HCT116 (cell line): Measurements from ENCODE around the gene FOXO6. TPM values are rescaled to one million over a fixed set of nuclear protein-coding genes. Genes with fewer than 3 reads are reported as not detected.

Experiments used
- ATAC-seq: fragments of 200-7000 bp; cut with Tn5 transposase; 2 replicates; pipeline ENCODE4 v1.9.1; 2020; ENCODE audit warnings: mild to moderate bottlenecking, moderate library complexity
- BruUV-seq: library from RNA; stranded (reverse); fragments of 400-500 nt; replicated peaks from 2 replicates; lab custom pipeline; 2021; lab: Mats Ljungman, UMichigan
- CTCF ChIA-PET: fragments of 300-600 bp; sonication (Branson Sonifier 250); formaldehyde crosslinking; loops from one replicate; lab custom pipeline; 2021; ENCODE audit warnings: antibody characterized with exemption; lab: Charles Lee
- POLR2A ChIA-PET: fragments of 300-600, 350-600 bp; sonication (Branson Sonifier 250); formaldehyde crosslinking; loops from one replicate; lab custom pipeline; 2021; ENCODE audit warnings: antibody characterized with exemption; lab: Charles Lee
- RAD21 ChIA-PET, 2 experiments: fragments of 300-600 bp; sonication (Branson Sonifier 250); formaldehyde crosslinking; loops; one replicate each; lab custom pipeline; 2023; ENCODE audit warnings: low total read pairs in 2 of 2; ENCODE audit not compliant: uncharacterized antibody in 2 of 2, unreplicated experiment in 2 of 2, low non-redundant PET in 1 of 2; lab: Charles Lee
- DNase-seq: peaks from one replicate; pipeline ENCODE4 v3.0.0-alpha.2; 2010; ENCODE audit warnings: low read depth, low spot score
- H2AFZ ChIP-seq: fragments of 200-600 bp; shearing (Covaris generic), sonication (generic); 2 replicates; pipeline ENCODE4 v1.6.1; 2017; ENCODE audit warnings: low read depth, mixed run types, mixed read lengths, antibody characterized with exemption, low read length; ENCODE audit not compliant: poor library complexity, severe bottlenecking
- H3K27ac ChIP-seq: 2 replicates; pipeline ENCODE4 v1.5.1; 2012; ENCODE audit warnings: low read depth, low read length
- H3K27me3 ChIP-seq: fragments of 200-600 bp; sonication (generic); 2 replicates; pipeline ENCODE4 v1.6.1; 2016; ENCODE audit warnings: mixed run types, low read length, mixed read lengths; ENCODE audit not compliant: insufficient read depth
- H3K36me3 ChIP-seq, 2 experiments: fragments of 200-500 bp in 1 of 2; fragments of 200-600 bp in 1 of 2; sonication (Bioruptor generic) in 1 of 2; sonication (generic) in 1 of 2; 2 replicates each; pipeline versions ENCODE4 v1.5.1 to v1.6.1; 2014 to 2016; ENCODE audit warnings: low read length in 2 of 2, inconsistent platforms in 1 of 2, mixed read lengths in 1 of 2, mixed run types in 1 of 2; ENCODE audit not compliant: insufficient read depth in 2 of 2, control insufficient read depth in 1 of 2
- H3K4me1 ChIP-seq, 2 experiments: fragments of 200-600 bp in 1 of 2; sonication (generic) in 1 of 2; 2 replicates each; pipeline versions ENCODE4 v1.5.1 to v1.6.1; 2012 to 2017; ENCODE audit warnings: low read length in 2 of 2, inconsistent platforms in 1 of 2, mild to moderate bottlenecking in 1 of 2, mixed read lengths in 1 of 2, mixed run types in 1 of 2, moderate library complexity in 1 of 2; ENCODE audit not compliant: insufficient read depth in 2 of 2, control insufficient read depth in 1 of 2
- H3K4me2 ChIP-seq: fragments of 200-600 bp; sonication (generic); 2 replicates; pipeline ENCODE4 v1.6.1; 2017; ENCODE audit warnings: mixed run types, low read length, mixed read lengths
- H3K4me3 ChIP-seq, 2 experiments: fragments of 200-600 bp in 1 of 2; sonication (generic) in 1 of 2; replicated peaks in 1 of 2; 2 replicates each; pipeline ENCODE4 v1.5.1; 2011 to 2016; ENCODE audit warnings: low read length in 2 of 2, control low read depth in 1 of 2, low read depth in 1 of 2, mild to moderate bottlenecking in 1 of 2, mixed read lengths in 1 of 2, mixed run types in 1 of 2
- H3K79me2 ChIP-seq: fragments of 200-600 bp; sonication (generic); 2 replicates; pipeline ENCODE4 v1.6.1; 2017; ENCODE audit warnings: mild to moderate bottlenecking, mixed run types, low read length, moderate library complexity, mixed read lengths; ENCODE audit not compliant: insufficient read depth
- H3K9ac ChIP-seq: fragments of 200-600 bp; sonication (generic); 2 replicates; pipeline ENCODE4 v1.6.1; 2016; ENCODE audit warnings: low read length, mixed read lengths
- H3K9me2 ChIP-seq: fragments of 200-600 bp; sonication (generic), shearing (Covaris generic); 2 replicates; pipeline ENCODE4 v1.6.1; 2017; ENCODE audit warnings: mixed run types, mild to moderate bottlenecking, moderate library complexity; ENCODE audit not compliant: insufficient read depth
- H3K9me3 ChIP-seq, 2 experiments: fragments of 200-500 bp in 1 of 2; fragments of 200-600 bp in 1 of 2; sonication (Bioruptor generic) in 1 of 2; sonication (generic) in 1 of 2; 2 replicates each; pipeline ENCODE4 v1.6.1; 2014 to 2017; ENCODE audit warnings: low read length in 2 of 2, mixed read lengths in 2 of 2, inconsistent platforms in 1 of 2, low read depth in 1 of 2, mild to moderate bottlenecking in 1 of 2, mixed run types in 1 of 2, moderate library complexity in 1 of 2; ENCODE audit not compliant: control insufficient read depth in 1 of 2, insufficient read depth in 1 of 2
- H4K20me1 ChIP-seq: fragments of 200-600 bp; sonication (generic), shearing (Covaris generic); 2 replicates; pipeline ENCODE4 v1.6.1; 2017; ENCODE audit warnings: mixed run types, mild to moderate bottlenecking, moderate library complexity; ENCODE audit not compliant: insufficient read depth
- ATF3 ChIP-seq: IDR thresholded peaks from 2 replicates; pipeline ENCODE4 v1.6.1; 2012
- FOSL1 ChIP-seq: IDR thresholded peaks from 2 replicates; pipeline ENCODE4 v1.6.1; 2012; ENCODE audit warnings: low read depth
- JUND ChIP-seq: IDR thresholded peaks from 2 replicates; pipeline ENCODE4 v1.6.1; 2012
- MAX ChIP-seq: IDR thresholded peaks from 2 replicates; pipeline ENCODE4 v1.6.1; 2012
- POLR2A ChIP-seq: IDR thresholded peaks from 2 replicates; pipeline ENCODE4 v1.7.0; 2011; ENCODE audit warnings: borderline replicate concordance; ENCODE audit not compliant: insufficient read depth, insufficient read length; ENCODE audit errors: extremely low read depth
- RAD21 ChIP-seq: IDR thresholded peaks from 2 replicates; pipeline ENCODE4 v1.6.1; 2012; ENCODE audit warnings: low read depth, mild to moderate bottlenecking
- SIN3A ChIP-seq: IDR thresholded peaks from 2 replicates; pipeline ENCODE4 v1.6.1; 2012; ENCODE audit warnings: low read depth
- SRF ChIP-seq: IDR thresholded peaks from 2 replicates; pipeline ENCODE4 v1.6.1; 2012; ENCODE audit warnings: low read depth
- TCF7L2 ChIP-seq: IDR thresholded peaks from 2 replicates; pipeline ENCODE4 v1.7.0; 2011; ENCODE audit warnings: borderline replicate concordance, inconsistent platforms; ENCODE audit not compliant: insufficient read depth, insufficient read length; ENCODE audit errors: extremely low read depth
- ZBTB33 ChIP-seq: IDR thresholded peaks from 2 replicates; pipeline ENCODE4 v1.6.1; 2011; ENCODE audit warnings: mild to moderate bottlenecking, low read length, moderate library complexity; ENCODE audit not compliant: insufficient replicate concordance; ENCODE audit errors: extremely low read depth
- ZFX ChIP-seq: fragments of 450-650 bp; IDR thresholded peaks from 2 replicates; pipeline ENCODE4 v1.6.1; 2017
- intact Hi-C: fragments of 100-400 bp; cut with micrococcal nuclease; formaldehyde crosslinking; loops from 2 replicates; pipeline ENCODE4 v1.10.0; 2022
- total RNA-seq: library from RNA; stranded (reverse); gene quantifications from one replicate; pipeline ENCODE4 v1.2.1, GENCODE V29; 2021; ENCODE audit not compliant: unreplicated experiment

Gene FOXO6
- total RNA-seq, 1 experiment from 2014 or later = 7.0 TPM

GRCh38 chr1:41380195-41380594 lies 19.0 kb downstream of the FOXO6 start:
- no peak for DNase-seq
- no peak for ATAC-seq
- Histone ChIP-seq H3K27me3 (no peaks in the 10 kb centered on the region), H2AFZ (no peak overlapping the region), H3K79me2 (no peaks in the 10 kb centered on the region), H4K20me1 (no peaks in the 10 kb centered on the region), H3K9me2 (no peaks in the 10 kb centered on the region), H3K27ac (peak overlapping the region; percentile 93; the same call in 1 of the 2 replicates), H3K36me3 (no peaks in the 10 kb centered on the region), H3K4me2 (peak overlapping the region; percentile 95; the same call in 1 of the 2 replicates), H3K4me1 (peaks cover 10 to 32% of the 10 kb centered on the region in 2 experiments; a peak in 3 of 4 replicates), H3K9ac (0 out of 2 replicates have a peak overlapping the region, but pooled peaks have one; percentile 65), H3K4me3 (no peak overlapping the region), H3K9me3 (no peaks in the 10 kb centered on the region)
- intact Hi-C loops = no loop called here
- BruUV-seq = no TSS peak
- CTCF ChIA-PET = no interaction called here
- POLR2A ChIA-PET = no interaction called here
- RAD21 ChIA-PET = no interaction called here
- TF ChIP-seq ZFX = no peak
- no peak for TF ChIP-seq TCF7L2
- TF ChIP-seq RAD21 = no peak
- no peak for TF ChIP-seq SIN3A
- TF ChIP-seq MAX = no peak
- no peak for TF ChIP-seq JUND
- no peak for TF ChIP-seq ATF3
- TF ChIP-seq SRF = no peak
- no peak for TF ChIP-seq FOSL1
- TF ChIP-seq ZBTB33 = no peak
- TF ChIP-seq POLR2A = no peak
